PC-9 (cell line): Measurements from ENCODE around the gene CCDC92. TPM values are rescaled to one million over a fixed set of nuclear protein-coding genes. Genes with fewer than 3 reads are reported as not detected.

Experiments
- BruUV-seq: library from RNA; stranded (reverse); fragments of 400-500 nt; replicated peaks from 2 replicates; lab custom pipeline; 2021; lab: Mats Ljungman, UMichigan
- CTCF ChIA-PET: fragments of 300-600 bp; sonication (Branson Sonifier 250); formaldehyde crosslinking; loops from one replicate; lab custom pipeline; 2022; ENCODE audit warnings: antibody characterized with exemption; lab: Charles Lee
- POLR2A ChIA-PET: fragments of 300-600 bp; sonication (Branson Sonifier 250); formaldehyde crosslinking; loops from one replicate; lab custom pipeline; 2022; ENCODE audit warnings: antibody characterized with exemption; ENCODE audit not compliant: unreplicated experiment; lab: Charles Lee
- DNase-seq, 2 experiments: peaks; one replicate each; pipeline versions ENCODE4 v3.0.0 to v3.0.0-alpha.2; 2015 to 2022; ENCODE audit warnings: mixed read lengths in 1 of 2
- H2AFZ ChIP-seq: fragments of 200-600 bp; sonication (generic); 2 replicates; pipeline ENCODE4 v1.8.1; 2017; ENCODE audit warnings: antibody characterized with exemption
- H3F3A ChIP-seq: fragments of 200-600 bp; sonication (generic); 2 replicates; pipeline ENCODE4 v1.8.1; 2017; ENCODE audit warnings: antibody characterized with exemption, mild to moderate bottlenecking, low read depth; ENCODE audit not compliant: insufficient read depth
- H3K27ac ChIP-seq: fragments of 200-600 bp; sonication (generic); 2 replicates; pipeline ENCODE4 v1.6.1; 2016; ENCODE audit warnings: mixed run types
- H3K27me3 ChIP-seq: fragments of 200-600 bp; sonication (generic); 2 replicates; pipeline ENCODE4 v1.6.1; 2016; ENCODE audit warnings: low read depth, mixed run types; ENCODE audit not compliant: insufficient read depth
- H3K36me3 ChIP-seq: fragments of 200-600 bp; sonication (generic); 2 replicates; pipeline ENCODE4 v1.6.1; 2016; ENCODE audit warnings: low read depth, mixed run types
- H3K4me1 ChIP-seq: fragments of 200-600 bp; sonication (generic); replicated peaks from 2 replicates; pipeline ENCODE4 v1.6.1; 2016; ENCODE audit warnings: mixed run types; ENCODE audit not compliant: insufficient read depth
- H3K4me2 ChIP-seq: fragments of 200-600 bp; sonication (generic); 2 replicates; pipeline ENCODE4 v1.6.1; 2017; ENCODE audit warnings: mixed run types
- H3K4me3 ChIP-seq: fragments of 200-600 bp; sonication (generic); 2 replicates; pipeline ENCODE4 v1.6.1; 2016; ENCODE audit warnings: mixed run types
- H3K79me2 ChIP-seq: fragments of 200-600 bp; sonication (generic); 2 replicates; pipeline ENCODE4 v1.6.1; 2017; ENCODE audit warnings: low read depth, mixed run types
- H3K9me2 ChIP-seq: fragments of 200-600 bp; sonication (generic); 2 replicates; pipeline ENCODE4 v1.8.1; 2017; ENCODE audit warnings: mild to moderate bottlenecking; ENCODE audit not compliant: insufficient read depth
- H3K9me3 ChIP-seq: fragments of 200-600 bp; sonication (generic); 2 replicates; pipeline ENCODE4 v1.8.1; 2016; ENCODE audit warnings: low read depth; ENCODE audit not compliant: insufficient read depth
- H4K20me1 ChIP-seq: fragments of 200-600 bp; sonication (generic); 2 replicates; pipeline ENCODE4 v1.8.1; 2017; ENCODE audit not compliant: insufficient read depth
- CTCF ChIP-seq: fragments of 200-600 bp; sonication (generic); conservative IDR thresholded peaks from 2 replicates; pipeline ENCODE4 v1.6.1; 2017; ENCODE audit warnings: mixed run types, antibody characterized with exemption, mild to moderate bottlenecking, moderate library complexity
- EZH2 ChIP-seq: fragments of 200-600 bp; sonication (generic); IDR thresholded peaks from 2 replicates; pipeline ENCODE4 v1.8.0; 2017; ENCODE audit warnings: antibody characterized with exemption, low read depth
- intact Hi-C: fragments of 100-400 bp; cut with micrococcal nuclease; formaldehyde crosslinking; loops from one replicate; pipeline ENCODE4 v1.10.0; 2022; ENCODE audit not compliant: unreplicated experiment
- total RNA-seq: library from RNA; stranded (reverse); gene quantifications from 2 replicates; pipeline ENCODE4 v1.2.3, GENCODE V29; 2021

CCDC92 gene
- total RNA-seq, 1 experiment from 2014 or later = 28.0 TPM

GRCh38 chr12:123931686-123932321, 40.8 kb downstream of the CCDC92 start:
- peaks cover 74% of the 10 kb centered on the region for H3K27me3 ChIP-seq
- H3K4me2 ChIP-seq = no peak overlapping the region
- H3K9me2 ChIP-seq = no peaks in the 10 kb centered on the region
- no peak overlapping the region for H2AFZ ChIP-seq
- ChIA-PET POLR2A (no interaction called here), CTCF (no interaction called here)
- no peaks in the 10 kb centered on the region for H4K20me1 ChIP-seq
- no peaks in the 10 kb centered on the region for H3K4me1 ChIP-seq
- H3K79me2 ChIP-seq = no peaks in the 10 kb centered on the region
- BruUV-seq = no TSS peak
- no peaks in the 10 kb centered on the region for H3F3A ChIP-seq
- no peak for TF ChIP-seq CTCF
- TF ChIP-seq EZH2 = no peak
- no peak overlapping the region for H3K4me3 ChIP-seq
- H3K36me3 ChIP-seq = no peaks in the 10 kb centered on the region
- H3K9me3 ChIP-seq = no peaks in the 10 kb centered on the region
- DNase-seq = no peak
- H3K27ac ChIP-seq = no peak overlapping the region
- intact Hi-C loops = no loop called here

GRCh38 chr12:123929946-123930583, 42.6 kb downstream of the CCDC92 start:
- intact Hi-C loops = no loop called here
- H3K9me2 ChIP-seq = no peaks in the 10 kb centered on the region
- H3K4me2 ChIP-seq = no peak overlapping the region
- no peak overlapping the region for H3K27ac ChIP-seq
- no peaks in the 10 kb centered on the region for H3K4me1 ChIP-seq
- H3K36me3 ChIP-seq = no peaks in the 10 kb centered on the region
- POLR2A ChIA-PET = no interaction called here
- no peaks in the 10 kb centered on the region for H3K79me2 ChIP-seq
- CTCF ChIA-PET = no interaction called here
- no peaks in the 10 kb centered on the region for H3K9me3 ChIP-seq
- TF ChIP-seq EZH2 (no peak), CTCF (no peak)
- no peaks in the 10 kb centered on the region for H3F3A ChIP-seq
- H3K27me3 ChIP-seq = peaks cover 85% of the 10 kb centered on the region
- BruUV-seq = no TSS peak
- no peak for DNase-seq
- no peaks in the 10 kb centered on the region for H4K20me1 ChIP-seq
- no peak overlapping the region for H3K4me3 ChIP-seq
- no peak overlapping the region for H2AFZ ChIP-seq

GRCh38 chr12:123928897-123929296, 43.7 kb downstream of the CCDC92 start:
- Histone ChIP-seq H3K79me2 (no peaks in the 10 kb centered on the region), H4K20me1 (no peaks in the 10 kb centered on the region), H3K27me3 (peaks cover 88% of the 10 kb centered on the region), H3K27ac (no peak overlapping the region), H3K4me1 (no peaks in the 10 kb centered on the region), H3K36me3 (no peaks in the 10 kb centered on the region), H2AFZ (no peak overlapping the region), H3K9me2 (no peaks in the 10 kb centered on the region), H3K4me3 (no peak overlapping the region), H3K4me2 (no peak overlapping the region), H3F3A (no peaks in the 10 kb centered on the region), H3K9me3 (no peaks in the 10 kb centered on the region)
- CTCF ChIA-PET = no interaction called here
- no peak for DNase-seq
- BruUV-seq = no TSS peak
- POLR2A ChIA-PET = no interaction called here
- intact Hi-C loops = no loop called here
- TF ChIP-seq CTCF (no peak), EZH2 (no peak)
